Osteocyte (in vitro differentiated cells): ENCODE results near the gene ZNF22. TPM values are rescaled to one million over a fixed set of nuclear protein-coding genes. Genes with fewer than 3 reads are reported as not detected.

Source experiments
- DNase-seq: peaks from one replicate; pipeline ENCODE4 v3.0.0; 2021; ENCODE audit warnings: mixed read lengths; ENCODE audit not compliant: unreplicated experiment; ENCODE audit errors: extremely low spot score
- H3K27ac Mint-ChIP-seq: one replicate; pipeline ENCODE4 v1.8.0; 2021; ENCODE audit warnings: mild to moderate bottlenecking, mixed read lengths; ENCODE audit not compliant: unreplicated experiment
- H3K27me3 Mint-ChIP-seq: one replicate; pipeline ENCODE4 v1.8.0; 2021; ENCODE audit warnings: mixed read lengths; ENCODE audit not compliant: unreplicated experiment
- H3K36me3 Mint-ChIP-seq: one replicate; pipeline ENCODE4 v1.8.0; 2021; ENCODE audit warnings: mixed read lengths; ENCODE audit not compliant: unreplicated experiment
- H3K4me1 Mint-ChIP-seq: one replicate; pipeline ENCODE4 v1.8.0; 2021; ENCODE audit warnings: mixed read lengths; ENCODE audit not compliant: unreplicated experiment
- H3K4me3 Mint-ChIP-seq: one replicate; pipeline ENCODE4 v1.8.0; 2021; ENCODE audit warnings: mild to moderate bottlenecking, moderate library complexity, mixed read lengths; ENCODE audit not compliant: unreplicated experiment
- H3K9me3 Mint-ChIP-seq: one replicate; pipeline ENCODE4 v1.8.0; 2021; ENCODE audit warnings: mixed read lengths; ENCODE audit not compliant: unreplicated experiment
- total RNA-seq: library from RNA; stranded (reverse); gene quantifications from 2 replicates; pipeline ENCODE4 v1.2.1, GENCODE V29; 2021
- TF ChIP-seq, protein P1 (sequence below): fragments of 200-600 bp; sonication (generic); IDR thresholded peaks from 2 replicates; pipeline ENCODE4 v1.5.0; 2021; ENCODE audit warnings: antibody characterized with exemption, mild to moderate bottlenecking, moderate library complexity

Gene ZNF22
- total RNA-seq, 1 donor from 2014 or later: 23.4 TPM

DNA sequence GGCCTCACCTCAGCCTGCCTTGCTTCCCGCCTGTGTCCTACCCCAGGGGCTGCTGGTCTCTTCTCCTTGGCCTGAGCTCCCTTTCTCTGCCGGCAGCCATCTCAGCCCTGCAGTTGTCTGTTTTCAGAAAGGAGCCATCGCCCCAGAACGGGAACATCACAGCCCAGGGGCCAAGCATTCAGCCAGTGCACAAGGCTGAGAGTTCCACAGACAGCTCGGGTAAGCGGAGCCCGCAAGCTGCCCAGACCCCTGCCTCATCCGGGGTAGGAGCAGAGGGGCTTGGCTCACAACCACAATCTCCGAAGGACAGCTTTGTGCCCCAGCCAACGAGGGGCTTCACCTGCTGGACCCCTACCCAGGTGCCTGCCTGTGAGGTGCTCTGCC, 16.8 kb upstream of the ZNF22 start:
- no peaks in the 10 kb centered on the region for H3K27me3 Mint-ChIP-seq
- DNase-seq: no peak
- peaks cover 2% of the 10 kb centered on the region for H3K36me3 Mint-ChIP-seq
- TF ChIP-seq, protein P1, sequence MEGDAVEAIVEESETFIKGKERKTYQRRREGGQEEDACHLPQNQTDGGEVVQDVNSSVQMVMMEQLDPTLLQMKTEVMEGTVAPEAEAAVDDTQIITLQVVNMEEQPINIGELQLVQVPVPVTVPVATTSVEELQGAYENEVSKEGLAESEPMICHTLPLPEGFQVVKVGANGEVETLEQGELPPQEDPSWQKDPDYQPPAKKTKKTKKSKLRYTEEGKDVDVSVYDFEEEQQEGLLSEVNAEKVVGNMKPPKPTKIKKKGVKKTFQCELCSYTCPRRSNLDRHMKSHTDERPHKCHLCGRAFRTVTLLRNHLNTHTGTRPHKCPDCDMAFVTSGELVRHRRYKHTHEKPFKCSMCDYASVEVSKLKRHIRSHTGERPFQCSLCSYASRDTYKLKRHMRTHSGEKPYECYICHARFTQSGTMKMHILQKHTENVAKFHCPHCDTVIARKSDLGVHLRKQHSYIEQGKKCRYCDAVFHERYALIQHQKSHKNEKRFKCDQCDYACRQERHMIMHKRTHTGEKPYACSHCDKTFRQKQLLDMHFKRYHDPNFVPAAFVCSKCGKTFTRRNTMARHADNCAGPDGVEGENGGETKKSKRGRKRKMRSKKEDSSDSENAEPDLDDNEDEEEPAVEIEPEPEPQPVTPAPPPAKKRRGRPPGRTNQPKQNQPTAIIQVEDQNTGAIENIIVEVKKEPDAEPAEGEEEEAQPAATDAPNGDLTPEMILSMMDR: no peak
- H3K4me1 Mint-ChIP-seq: peaks cover 55% of the 10 kb centered on the region
- no peak overlapping the region for H3K27ac Mint-ChIP-seq
- H3K9me3 Mint-ChIP-seq: no peaks in the 10 kb centered on the region
- H3K4me3 Mint-ChIP-seq: no peak overlapping the region

DNA sequence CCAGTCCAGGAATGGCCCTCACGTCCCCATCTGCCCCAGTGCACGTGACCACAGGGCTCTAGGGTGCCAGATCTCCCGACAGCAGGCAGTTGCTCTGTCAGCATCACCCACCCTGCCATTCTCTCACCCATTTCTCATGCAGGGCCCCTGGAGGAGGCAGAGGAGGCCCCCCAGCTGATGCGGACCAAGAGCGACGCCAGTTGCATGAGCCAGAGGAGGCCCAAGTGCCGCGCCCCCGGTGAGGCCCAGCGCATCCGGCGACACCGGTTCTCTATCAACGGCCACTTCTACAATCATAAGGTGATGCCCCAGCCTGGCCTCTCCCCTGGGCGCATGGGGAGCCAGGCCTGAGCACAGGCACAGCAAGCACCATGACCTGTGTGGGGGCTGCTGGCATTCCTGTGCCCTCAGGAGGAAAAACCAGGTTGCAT, 16.0 kb upstream of the ZNF22 start:
- Mint-ChIP-seq H3K36me3 (peaks cover 2% of the 10 kb centered on the region), H3K9me3 (no peaks in the 10 kb centered on the region), H3K4me3 (no peak overlapping the region), H3K4me1 (peaks cover 47% of the 10 kb centered on the region), H3K27me3 (no peaks in the 10 kb centered on the region), H3K27ac (no peak overlapping the region)
- TF ChIP-seq, protein P1: no peak
- DNase-seq: no peak

DNA sequence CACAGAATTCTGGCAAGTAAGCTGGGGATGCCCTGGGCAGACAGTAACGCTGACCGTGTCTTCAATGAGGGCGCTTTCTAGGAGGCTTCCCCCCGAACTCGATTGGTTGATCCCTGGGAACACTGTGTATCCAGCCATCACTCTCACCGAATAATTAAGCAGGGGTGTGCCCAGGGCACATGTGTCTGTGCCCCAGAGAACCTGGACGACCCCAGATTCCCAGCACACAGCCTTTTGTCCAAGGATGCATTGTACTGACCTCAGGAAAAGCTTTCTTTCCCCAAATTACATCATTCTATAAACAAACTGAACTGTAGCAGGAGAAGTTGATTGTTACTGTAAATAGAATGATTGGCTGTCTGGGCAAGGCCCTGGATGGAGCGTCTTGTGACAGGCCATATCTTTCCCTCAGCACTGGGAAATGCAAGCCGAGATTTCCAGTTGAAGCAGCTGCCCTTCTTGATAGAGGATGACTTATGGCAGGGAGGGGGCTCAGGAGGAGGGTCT, 15.5 kb upstream of the ZNF22 start:
- H3K9me3 Mint-ChIP-seq: no peaks in the 10 kb centered on the region
- TF ChIP-seq, protein P1: no peak
- H3K4me3 Mint-ChIP-seq: no peak overlapping the region
- no peaks in the 10 kb centered on the region for H3K27me3 Mint-ChIP-seq
- peaks cover 2% of the 10 kb centered on the region for H3K36me3 Mint-ChIP-seq
- DNase-seq: no peak
- peak overlapping the region; percentile 81 for H3K27ac Mint-ChIP-seq
- H3K4me1 Mint-ChIP-seq: peaks cover 47% of the 10 kb centered on the region

DNA sequence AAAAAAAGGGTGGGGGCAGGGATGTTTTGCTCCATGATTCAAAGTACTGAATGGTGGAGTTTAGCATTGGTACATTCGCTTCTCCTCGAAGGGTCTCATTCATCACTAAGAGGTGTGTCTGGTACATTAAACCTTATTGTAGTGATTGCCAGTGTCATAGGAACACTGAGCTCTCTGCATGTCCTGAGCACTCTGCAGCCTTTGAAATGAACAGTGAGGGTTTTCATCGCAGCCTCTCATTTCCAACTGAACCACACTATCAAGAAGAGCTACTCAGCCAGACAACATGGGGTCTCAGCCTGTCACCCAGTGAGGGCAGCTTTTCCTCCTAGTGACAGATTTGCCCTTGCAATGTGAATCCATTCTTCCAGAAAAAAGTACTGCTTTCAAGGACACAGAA, 14.5 kb upstream of the ZNF22 start:
- TF ChIP-seq, protein P1: no peak
- peaks cover 43% of the 10 kb centered on the region for H3K4me1 Mint-ChIP-seq
- H3K27ac Mint-ChIP-seq: no peak overlapping the region
- H3K36me3 Mint-ChIP-seq: peaks cover 2% of the 10 kb centered on the region
- no peaks in the 10 kb centered on the region for H3K27me3 Mint-ChIP-seq
- no peaks in the 10 kb centered on the region for H3K9me3 Mint-ChIP-seq
- H3K4me3 Mint-ChIP-seq: no peak overlapping the region
- no peak for DNase-seq

DNA sequence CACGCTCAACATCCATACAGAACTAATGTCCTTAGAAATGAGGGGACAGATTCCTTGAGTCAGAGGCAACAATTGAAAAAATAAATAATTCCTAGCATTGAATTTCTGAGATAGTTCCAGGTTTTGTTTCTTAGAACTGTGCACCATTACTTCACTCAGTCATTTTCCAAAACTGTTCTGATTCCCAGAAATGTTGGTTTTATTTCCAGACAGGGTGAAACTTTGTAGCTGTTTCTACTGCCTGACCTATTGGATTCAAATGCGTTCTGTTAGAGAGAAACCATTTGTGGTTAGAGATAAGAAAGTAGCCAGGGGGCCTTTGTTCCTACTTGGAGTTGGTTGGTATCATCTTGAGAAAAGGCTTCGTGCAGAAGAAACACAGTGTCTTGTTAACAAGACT, 14.1 kb upstream of the ZNF22 start:
- DNase-seq: no peak
- peaks cover 40% of the 10 kb centered on the region for H3K4me1 Mint-ChIP-seq

More for the DNA sequence above, 14.1 kb upstream of the ZNF22 start:
- Mint-ChIP-seq H3K9me3 (no peaks in the 10 kb centered on the region), H3K36me3 (peaks cover 3% of the 10 kb centered on the region), H3K27ac (no peak overlapping the region), H3K4me3 (no peak overlapping the region), H3K27me3 (no peaks in the 10 kb centered on the region)
- TF ChIP-seq, protein P1: no peak
